ENCODE results near the gene TEX51. TPM values are rescaled to one million over a fixed set of nuclear protein-coding genes. Genes with fewer than 3 reads are reported as not detected.

TEX51 gene
- total RNA-seq, 2 donors from 2014 or later, result 1.3 TPM; not detected in 1

DNA sequence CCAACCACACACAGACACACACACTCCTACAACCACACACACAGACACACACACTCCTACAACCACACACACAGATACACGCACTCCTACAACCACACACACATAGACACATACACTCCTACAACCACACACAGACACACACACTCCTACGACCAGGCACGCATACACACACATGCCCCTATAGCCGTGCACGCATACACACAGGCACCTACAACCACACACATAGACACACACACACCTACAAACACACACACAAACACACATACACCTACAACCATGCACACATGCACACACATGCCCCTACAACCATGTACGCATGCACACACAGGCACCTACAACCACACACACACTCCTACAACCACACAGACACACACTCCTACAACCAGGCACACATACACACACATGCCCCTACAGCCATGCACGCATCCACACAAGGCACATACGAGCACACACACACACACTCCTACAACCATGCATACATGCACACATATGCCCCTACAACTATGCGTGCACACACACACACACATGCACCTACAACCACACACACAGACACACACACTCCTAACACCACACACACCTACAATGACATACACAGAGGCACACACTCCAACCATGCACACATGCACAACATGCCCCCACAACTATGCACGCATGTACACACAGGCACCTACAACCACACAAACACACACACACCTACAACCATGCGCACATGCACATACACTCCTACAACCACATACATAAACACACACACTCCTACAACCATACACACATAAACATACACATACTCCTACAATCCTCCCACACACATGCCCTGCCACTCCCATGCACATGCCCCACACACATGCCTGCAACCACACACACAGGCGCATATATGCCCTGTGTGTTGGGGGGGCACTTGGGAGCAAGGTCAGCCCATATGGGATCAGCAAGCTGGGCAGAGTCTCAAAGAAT is 19.1 kb upstream of the TEX51 start:
- no peak for DNase-seq (ENCODE audit: low spot score)
- Histone ChIP-seq H3K4me1 (replicated peaks) (no peaks in the 10 kb centered on the region), H3K9me3 (no peaks in the 10 kb centered on the region), H3K4me3 (no peak overlapping the region), H3K27me3 (replicated peaks; ENCODE audit: insufficient read depth) (no peaks in the 10 kb centered on the region), H3K27ac (no peak overlapping the region), H3K36me3 (no peaks in the 10 kb centered on the region)
- WGBS, result 94% methylated on average over 12 of the region's 12 CpGs
- intact Hi-C loops (cut with DNase I), result no loop called here
- TF ChIP-seq, protein P1, sequence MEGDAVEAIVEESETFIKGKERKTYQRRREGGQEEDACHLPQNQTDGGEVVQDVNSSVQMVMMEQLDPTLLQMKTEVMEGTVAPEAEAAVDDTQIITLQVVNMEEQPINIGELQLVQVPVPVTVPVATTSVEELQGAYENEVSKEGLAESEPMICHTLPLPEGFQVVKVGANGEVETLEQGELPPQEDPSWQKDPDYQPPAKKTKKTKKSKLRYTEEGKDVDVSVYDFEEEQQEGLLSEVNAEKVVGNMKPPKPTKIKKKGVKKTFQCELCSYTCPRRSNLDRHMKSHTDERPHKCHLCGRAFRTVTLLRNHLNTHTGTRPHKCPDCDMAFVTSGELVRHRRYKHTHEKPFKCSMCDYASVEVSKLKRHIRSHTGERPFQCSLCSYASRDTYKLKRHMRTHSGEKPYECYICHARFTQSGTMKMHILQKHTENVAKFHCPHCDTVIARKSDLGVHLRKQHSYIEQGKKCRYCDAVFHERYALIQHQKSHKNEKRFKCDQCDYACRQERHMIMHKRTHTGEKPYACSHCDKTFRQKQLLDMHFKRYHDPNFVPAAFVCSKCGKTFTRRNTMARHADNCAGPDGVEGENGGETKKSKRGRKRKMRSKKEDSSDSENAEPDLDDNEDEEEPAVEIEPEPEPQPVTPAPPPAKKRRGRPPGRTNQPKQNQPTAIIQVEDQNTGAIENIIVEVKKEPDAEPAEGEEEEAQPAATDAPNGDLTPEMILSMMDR (IDR thresholded peaks at IDR 0.05), result no peak
- no peak for TF ChIP-seq POLR2AphosphoS5 (IDR thresholded peaks at IDR 0.05)
- no peak for TF ChIP-seq POLR2A (IDR thresholded peaks at IDR 0.05)

DNA sequence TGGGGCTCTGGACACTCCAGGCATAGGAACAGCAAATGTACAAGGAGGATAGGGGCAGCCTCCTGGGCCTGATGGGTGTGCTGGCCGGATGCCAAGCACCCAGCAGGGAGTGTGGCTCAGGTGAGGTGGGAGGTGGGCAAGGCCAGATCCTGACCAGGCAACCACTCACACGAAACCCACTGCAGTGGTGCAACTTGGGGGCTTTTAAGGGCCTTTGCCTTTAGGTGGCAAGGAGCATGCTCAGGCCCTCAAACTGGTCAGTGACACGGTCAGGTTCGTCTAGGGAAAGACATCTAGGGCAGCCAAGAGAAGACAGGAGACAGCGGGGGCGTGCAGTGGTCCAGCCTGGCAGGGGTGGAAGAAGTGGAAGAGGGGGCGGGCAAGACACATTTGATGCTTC is 18.4 kb upstream of the TEX51 start:
- Histone ChIP-seq H3K36me3 (no peaks in the 10 kb centered on the region), H3K9me3 (no peaks in the 10 kb centered on the region), H3K27ac (no peak overlapping the region), H3K4me3 (no peak overlapping the region), H3K4me1 (replicated peaks) (no peaks in the 10 kb centered on the region), H3K27me3 (replicated peaks; ENCODE audit: insufficient read depth) (no peaks in the 10 kb centered on the region)
- no peak for DNase-seq (ENCODE audit: low spot score)
- intact Hi-C loops (cut with DNase I), result no loop called here
- TF ChIP-seq POLR2AphosphoS5 (IDR thresholded peaks at IDR 0.05), result no peak
- TF ChIP-seq POLR2A (IDR thresholded peaks at IDR 0.05), result no peak
- TF ChIP-seq, protein P1 (IDR thresholded peaks at IDR 0.05), result no peak
- 81% methylated on average over 7 of the region's 7 CpGs for WGBS

DNA sequence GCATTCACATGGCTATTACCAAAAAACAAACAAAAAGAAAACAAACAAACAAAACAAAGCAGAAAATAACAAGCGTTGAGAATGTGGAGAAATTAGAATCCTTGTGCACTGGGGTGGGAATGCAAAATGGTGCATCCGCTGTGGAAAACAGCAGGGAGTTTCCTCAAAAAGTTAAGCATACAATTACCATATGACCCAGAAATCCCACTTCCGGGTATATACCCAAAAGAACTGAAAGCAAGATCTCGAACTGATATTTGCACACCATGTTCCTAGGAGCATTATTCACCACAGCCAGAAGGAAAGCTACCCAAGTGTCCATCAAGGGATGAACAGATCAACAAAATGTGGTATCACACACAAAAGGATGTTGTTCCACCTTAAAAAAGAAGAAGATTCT is 17.9 kb upstream of the TEX51 start:
- H3K4me3 ChIP-seq, result no peak overlapping the region
- H3K27me3 ChIP-seq (replicated peaks; ENCODE audit: insufficient read depth), result no peaks in the 10 kb centered on the region
- no peak overlapping the region for H3K27ac ChIP-seq
- intact Hi-C loops (cut with DNase I), result no loop called here
- H3K36me3 ChIP-seq, result no peaks in the 10 kb centered on the region
- TF ChIP-seq POLR2AphosphoS5 (IDR thresholded peaks at IDR 0.05) (no peak), POLR2A (IDR thresholded peaks at IDR 0.05) (no peak)
- TF ChIP-seq, protein P1 (IDR thresholded peaks at IDR 0.05), result no peak
- H3K4me1 ChIP-seq (replicated peaks), result no peaks in the 10 kb centered on the region
- DNase-seq (ENCODE audit: low spot score), result no peak
- 70% methylated on average over 4 of the region's 4 CpGs for WGBS
- no peaks in the 10 kb centered on the region for H3K9me3 ChIP-seq

DNA sequence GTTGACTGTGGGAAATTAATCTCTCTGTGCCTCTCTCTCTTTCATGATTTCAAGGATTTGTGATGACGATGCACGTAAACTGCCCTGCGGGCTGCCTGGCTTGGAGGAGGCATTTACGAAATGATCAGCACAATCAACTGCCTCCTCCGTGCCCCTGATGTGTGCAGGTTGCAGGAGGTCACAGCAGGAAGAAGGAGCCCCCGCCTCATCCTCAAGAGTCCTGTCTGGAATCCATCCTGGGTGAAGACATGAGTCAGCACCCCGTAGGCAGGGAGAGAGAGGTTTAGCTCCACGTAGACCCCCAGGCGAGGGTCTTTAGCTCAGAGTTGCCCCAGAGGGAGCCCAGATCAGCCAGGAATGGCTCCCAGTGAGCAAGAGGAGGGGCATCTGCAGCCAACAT is 17.1 kb upstream of the TEX51 start:
- WGBS, result 78% methylated on average over 9 of the region's 9 CpGs
- Histone ChIP-seq H3K9me3 (no peaks in the 10 kb centered on the region), H3K4me3 (no peak overlapping the region), H3K4me1 (replicated peaks) (no peaks in the 10 kb centered on the region), H3K27ac (no peak overlapping the region), H3K27me3 (replicated peaks; ENCODE audit: insufficient read depth) (no peaks in the 10 kb centered on the region), H3K36me3 (no peaks in the 10 kb centered on the region)
- intact Hi-C loops (cut with DNase I), result no loop called here
- no peak for DNase-seq (ENCODE audit: low spot score)
- TF ChIP-seq POLR2A (IDR thresholded peaks at IDR 0.05) (no peak), POLR2AphosphoS5 (IDR thresholded peaks at IDR 0.05) (no peak)
- TF ChIP-seq, protein P1 (IDR thresholded peaks at IDR 0.05), result no peak

DNA sequence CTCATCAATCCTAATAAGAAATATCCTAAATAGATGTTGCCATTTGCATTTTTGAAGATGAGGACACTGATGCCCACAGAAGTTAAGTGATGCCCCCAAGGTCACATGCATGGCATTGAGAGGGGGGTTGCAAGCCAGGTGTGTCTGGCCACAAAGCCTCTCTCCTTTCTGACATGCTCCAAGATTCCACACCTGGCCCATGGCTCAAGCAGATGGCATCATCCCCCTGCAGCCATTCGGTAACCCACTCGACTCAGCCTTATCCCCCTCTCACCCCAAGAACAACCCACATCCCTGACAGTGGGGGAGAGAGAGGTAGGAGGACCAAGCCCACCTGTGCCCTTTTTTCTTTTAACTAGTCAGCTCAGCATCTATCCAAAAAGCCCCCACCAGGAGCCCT is 16.5 kb upstream of the TEX51 start:
- Histone ChIP-seq H3K4me3 (no peak overlapping the region), H3K4me1 (replicated peaks) (no peaks in the 10 kb centered on the region), H3K36me3 (no peaks in the 10 kb centered on the region), H3K27me3 (replicated peaks; ENCODE audit: insufficient read depth) (no peaks in the 10 kb centered on the region), H3K27ac (no peak overlapping the region), H3K9me3 (no peaks in the 10 kb centered on the region)
- TF ChIP-seq, protein P1 (IDR thresholded peaks at IDR 0.05), result no peak
- no peak for TF ChIP-seq POLR2AphosphoS5 (IDR thresholded peaks at IDR 0.05)
- WGBS, result 47% methylated on average over 2 of the region's 2 CpGs
- DNase-seq (ENCODE audit: low spot score), result no peak
- intact Hi-C loops (cut with DNase I), result no loop called here

Measured in prostate gland (tissue), 2 donors.